Adrenal gland (tissue), 5 donors: ENCODE results near the gene PXT1.

Source experiments
- CTCF ChIP-seq, 6 experiments: fragments of 450-650 bp in 4 of 6; fragments of 200-600 bp in 2 of 6; sonication (generic) in 1 of 6; IDR thresholded peaks; 1 replicate in 5 of 6; 2 replicates in 1 of 6; pipeline versions ENCODE4 v1.5.1 to v1.8.0; 2016 to 2021; ENCODE audit warnings: antibody characterized with exemption in 6 of 6, mild to moderate bottlenecking in 2 of 6, moderate library complexity in 1 of 6
- POLR2A ChIP-seq, 2 donors: fragments of 450-650 bp; IDR thresholded peaks; one replicate each; pipeline ENCODE4 v1.6.1; 2017; ENCODE audit warnings: antibody characterized with exemption in 2 of 2, mild to moderate bottlenecking in 2 of 2, moderate library complexity in 1 of 2
- donor health status: DM: no; HTN: no; CAD: no.

GRCh38 chr6:36376742-36377141, 65.9 kb downstream of the PXT1 start:
- TF ChIP-seq POLR2A (IDR thresholded peaks at IDR 0.05) = no peak
- no peak for TF ChIP-seq CTCF (IDR thresholded peaks at IDR 0.05)
